Measurements from ENCODE around the gene LIG1.
A peak's percentile ranks its signal among the peaks of the same experiment; 100 is the strongest.

The LIG1 gene

GRCh38 chr19:48169939-48170803, at the start of gene LIG1, which contains the start of gene ZSWIM9:
TSS of gene LIG1 (minus strand) at chr19:48170344. CDS start at chr19:48165566, 4,778 bp downstream.
TSS of gene ZSWIM9 (plus strand) at chr19:48170680. CDS start at chr19:48171803, 1,123 bp downstream.
- DNase-seq, result peak; percentile 90 to 91

DNA sequence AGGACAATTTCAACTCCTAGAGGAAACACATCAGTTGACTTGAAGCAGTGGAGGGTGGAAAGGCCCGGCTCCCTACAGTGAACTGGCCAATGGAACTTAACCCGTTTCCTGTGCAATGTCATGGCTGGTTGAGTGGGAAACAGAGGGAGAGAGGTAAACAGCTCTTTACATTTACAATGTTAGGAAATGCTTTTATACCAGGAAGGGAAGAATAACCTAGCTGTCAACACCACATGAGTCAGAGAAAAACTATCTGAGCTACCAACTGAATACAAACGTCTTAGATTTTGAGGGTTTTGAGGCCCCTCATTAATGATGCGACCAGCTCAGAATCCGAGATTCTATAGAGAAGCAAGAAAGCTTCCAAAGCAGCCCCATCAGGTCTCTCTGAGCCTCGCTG, 48.9 kb upstream of the LIG1 start:
- DNase-seq, result no peak

- DNase-seq, result no peak
Measured at GRCh38 chr19:48216933-48217332, 46.8 kb upstream of the LIG1 start.

- no peak for DNase-seq
Measured at GRCh38 chr19:48213959-48214358, 43.8 kb upstream of the LIG1 start.

DNA sequence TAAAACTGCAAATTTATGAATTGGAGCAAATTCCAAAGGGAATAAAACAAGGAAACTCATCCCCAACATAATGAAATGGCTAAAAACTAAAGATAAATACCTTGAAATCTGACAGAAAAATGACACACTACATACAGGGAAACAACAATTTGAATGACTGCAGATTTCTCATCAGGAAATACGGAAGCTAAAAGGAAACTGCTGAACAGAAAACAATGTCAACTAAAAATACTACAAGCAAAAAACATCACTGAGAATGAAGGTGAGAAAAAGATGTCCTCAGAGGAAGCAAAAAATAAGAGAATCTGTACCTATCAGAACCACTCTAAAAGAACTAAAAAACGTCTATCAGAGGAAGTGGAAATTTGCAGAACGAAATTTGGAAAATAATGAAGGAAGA, 39.9 kb upstream of the LIG1 start:
- DNase-seq, result no peak

DNA sequence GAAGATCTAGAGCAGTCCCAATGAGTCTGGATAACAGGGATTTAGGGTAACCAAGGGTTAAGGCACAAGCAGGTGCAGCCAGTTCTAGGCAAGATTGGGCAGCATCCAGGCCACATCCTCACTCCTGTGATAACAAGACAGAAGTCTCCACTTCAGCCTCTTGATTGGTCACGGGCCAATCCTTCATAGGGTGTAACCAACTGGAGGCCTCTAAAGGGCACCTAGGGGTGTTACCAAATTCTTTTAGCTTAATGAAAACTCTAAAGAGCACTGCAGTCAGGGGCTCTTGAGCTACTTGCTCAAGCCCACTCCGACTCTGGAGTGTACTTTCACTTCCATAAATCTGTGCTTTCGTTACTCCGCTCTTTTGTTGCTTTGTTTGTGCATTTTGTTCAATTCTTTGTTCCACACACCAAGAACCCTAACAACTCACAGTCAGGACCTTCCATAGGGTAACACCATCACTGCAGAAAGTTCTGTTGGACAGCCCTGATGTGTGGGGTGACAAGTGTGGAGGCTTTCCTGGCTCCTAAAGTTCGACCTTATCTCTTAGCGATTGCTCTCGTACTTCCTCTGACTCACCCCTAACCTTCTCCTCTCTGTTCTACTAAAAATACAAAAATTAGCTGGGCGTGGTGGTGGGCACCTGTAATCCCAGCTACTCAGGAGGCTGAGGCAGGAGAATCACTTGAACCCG, 36.4 kb upstream of the LIG1 start:
- DNase-seq, result no peak

DNA sequence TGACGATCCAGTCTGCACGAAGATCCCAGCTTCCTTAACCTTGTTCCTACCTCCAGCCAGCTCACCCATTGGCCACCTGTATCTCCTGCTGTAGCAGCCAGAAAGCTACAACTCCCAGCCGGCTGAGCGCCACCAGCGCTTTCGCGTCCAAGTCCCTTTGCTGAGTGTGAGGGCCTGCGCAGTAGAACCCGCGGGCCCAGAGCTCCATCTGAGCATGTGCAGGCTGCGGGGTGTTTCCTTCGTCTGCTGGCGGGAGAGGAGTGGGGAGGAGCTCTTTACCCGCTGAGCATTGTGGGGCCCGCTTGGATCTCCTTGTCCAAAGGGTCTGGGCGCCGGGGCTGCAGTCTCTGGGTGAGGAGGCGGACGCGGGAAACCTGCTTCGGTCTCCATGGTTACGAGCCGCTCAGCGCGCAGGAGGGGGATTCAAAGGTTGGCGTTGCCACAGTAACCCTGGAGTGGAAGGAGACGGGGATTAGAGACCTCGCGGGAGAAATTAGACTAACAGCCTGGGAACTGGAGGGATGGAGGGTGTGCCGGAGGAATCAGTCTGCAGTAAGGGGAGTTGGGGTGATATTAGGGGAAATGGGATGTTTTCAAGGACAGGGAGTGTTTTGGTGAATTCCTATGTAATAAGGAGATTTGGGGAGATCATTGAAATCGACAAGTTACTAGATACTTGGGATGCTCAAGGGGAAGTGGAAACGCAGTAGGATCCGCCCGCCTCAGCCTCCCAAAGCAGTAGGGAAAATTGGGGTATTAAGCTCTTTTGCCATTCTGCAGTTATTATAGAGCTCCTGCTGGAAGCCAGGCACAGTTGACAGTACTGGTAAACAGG, 33.9 kb upstream of the LIG1 start:
- DNase-seq, result peak; percentile 91 to 92

DNA sequence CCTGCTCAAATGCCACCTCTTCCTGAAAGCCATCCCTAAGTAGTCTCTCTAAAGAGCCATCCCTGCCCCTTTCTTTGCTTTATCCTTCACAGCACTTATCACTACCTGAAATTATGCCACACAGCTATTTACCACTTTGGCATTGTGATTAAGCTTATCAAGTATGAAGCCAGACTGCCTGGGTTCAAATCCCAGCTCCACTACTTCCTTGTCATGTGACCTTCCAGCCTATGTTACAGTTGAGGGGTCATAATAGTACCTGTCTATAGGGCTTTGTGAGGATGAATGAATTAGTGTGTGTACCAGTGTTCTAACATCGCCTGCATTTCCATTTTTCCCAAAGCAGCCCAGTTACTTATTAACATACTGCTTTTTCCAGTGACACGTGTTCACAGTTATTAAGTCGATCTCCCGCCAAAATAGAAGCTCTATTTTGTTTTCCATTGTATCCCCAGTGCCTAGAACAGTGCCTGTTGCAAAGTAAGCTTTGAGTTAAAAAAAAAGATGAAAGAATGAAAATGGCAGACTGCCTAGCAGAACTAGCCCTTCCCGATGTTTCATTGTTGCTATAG, 33.2 kb upstream of the LIG1 start:
- DNase-seq, result peak in 1 of 2 donors; percentile 2

- DNase-seq, result no peak
Measured at GRCh38 chr19:48196933-48197665, 27.0 kb upstream of the LIG1 start.

- no peak for DNase-seq
Measured at GRCh38 chr19:48196321-48196763, 26.2 kb upstream of the LIG1 start.

DNA sequence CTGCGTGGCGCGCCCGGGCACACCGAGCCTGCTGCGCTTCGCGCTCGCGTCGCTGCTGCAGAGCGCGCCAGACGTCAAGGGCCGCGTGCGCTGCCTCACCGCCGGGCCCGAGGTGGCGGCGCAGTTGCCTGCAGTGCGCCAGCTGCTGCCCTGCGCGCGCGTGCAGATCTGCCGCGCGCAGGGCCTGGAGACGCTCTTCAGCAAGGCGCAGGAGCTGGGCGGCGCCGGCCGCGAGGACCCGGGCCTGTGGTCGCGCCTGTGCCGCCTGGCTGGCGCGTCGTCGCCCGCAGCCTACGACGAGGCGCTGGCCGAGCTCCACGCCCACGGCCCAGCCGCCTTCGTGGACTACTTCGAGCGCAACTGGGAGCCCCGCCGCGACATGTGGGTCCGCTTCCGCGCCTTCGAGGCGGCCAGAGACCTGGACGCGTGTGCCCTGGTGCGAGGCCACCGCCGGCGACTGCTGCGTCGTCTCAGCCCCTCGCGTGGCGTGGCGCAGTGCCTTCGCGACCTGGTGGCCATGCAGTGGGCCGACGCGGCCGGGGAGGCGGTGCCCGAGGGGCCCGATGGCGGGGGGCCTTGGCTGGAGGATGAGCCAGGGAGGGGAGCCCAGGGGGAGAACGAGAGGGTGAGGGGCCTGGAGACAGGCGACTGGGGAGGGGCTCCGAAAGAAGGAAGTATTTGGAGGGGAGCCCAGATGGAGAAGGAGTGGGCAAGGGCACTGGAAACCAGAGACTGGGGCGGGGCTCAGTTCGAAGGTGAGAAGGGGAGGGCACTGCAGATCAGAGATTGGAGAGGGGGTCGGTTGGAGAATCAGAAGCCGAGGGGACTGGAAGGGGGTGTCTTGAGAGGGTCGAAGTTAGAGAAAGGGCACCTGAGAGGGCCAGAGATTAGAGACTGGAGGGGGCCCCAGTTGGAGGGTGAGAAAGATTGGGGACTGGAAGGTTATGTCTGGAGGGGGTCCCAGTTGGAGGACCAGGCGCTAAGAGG, 25.0 kb upstream of the LIG1 start:
- no peak for DNase-seq

DNA sequence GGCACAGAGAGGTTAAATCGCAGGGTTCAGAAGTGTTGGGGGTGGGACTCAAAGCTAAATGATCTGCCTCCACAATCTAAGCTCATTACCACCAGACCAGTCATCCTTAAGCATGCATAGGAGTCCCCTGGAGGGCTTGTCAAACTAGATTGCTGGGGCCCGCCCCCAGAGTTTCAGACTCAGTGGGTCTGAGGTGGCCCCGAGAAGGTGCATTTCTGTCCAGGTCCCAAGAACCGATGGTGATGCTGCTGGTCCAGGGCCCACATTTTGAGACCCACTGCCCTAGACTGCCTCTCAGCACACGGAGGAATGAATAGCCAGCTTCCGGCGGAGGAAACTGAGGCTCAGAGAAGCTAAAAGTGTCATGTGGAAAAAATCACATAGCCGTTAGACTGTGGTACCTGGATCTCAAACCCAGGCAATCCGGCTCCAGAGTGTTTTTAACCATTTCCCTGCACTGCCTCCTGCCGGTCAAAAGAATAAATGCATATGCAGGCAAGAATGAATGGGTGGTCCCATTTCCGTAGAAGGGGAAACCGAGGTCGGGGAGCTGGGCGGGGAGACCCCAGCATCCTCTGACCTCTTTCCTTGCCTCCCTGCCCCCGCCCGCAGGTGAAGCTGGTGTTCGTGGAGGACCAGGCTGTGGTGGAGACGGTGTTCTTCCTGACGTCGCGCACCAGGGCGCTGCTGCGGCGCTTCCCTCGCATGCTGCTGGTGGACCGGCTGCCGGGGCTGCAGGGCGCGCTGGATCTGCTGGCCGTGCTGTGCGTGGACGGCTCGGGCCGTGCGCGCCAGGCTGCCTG, 24.1 kb upstream of the LIG1 start:
- DNase-seq, result peak; percentile 5 to 30

DNA sequence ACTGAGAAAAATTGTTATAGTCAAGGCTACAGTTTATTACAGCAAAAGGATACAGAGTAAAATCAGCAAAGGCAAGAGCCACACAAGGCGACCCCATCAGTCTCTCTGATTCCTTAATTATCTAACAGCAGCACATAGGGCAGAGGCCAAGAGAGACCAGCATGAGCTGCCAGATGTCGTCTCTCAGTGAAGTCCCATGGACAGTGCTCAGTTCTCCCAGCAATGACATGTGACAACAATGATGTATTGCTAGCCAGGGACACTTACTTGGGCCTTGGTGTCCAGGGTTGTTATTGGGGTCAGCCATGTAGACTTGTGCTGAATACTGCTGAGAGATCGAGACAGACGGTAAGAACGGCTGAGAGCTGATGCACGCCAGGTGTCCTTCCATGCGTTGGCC, 22.6 kb upstream of the LIG1 start:
- DNase-seq, result no peak

- no peak for DNase-seq
Measured at GRCh38 chr19:48190885-48191284, 20.7 kb upstream of the LIG1 start.

- DNase-seq, result peak; percentile 19 to 80
Measured at GRCh38 chr19:48190288-48190884, 20.2 kb upstream of the LIG1 start.

DNA sequence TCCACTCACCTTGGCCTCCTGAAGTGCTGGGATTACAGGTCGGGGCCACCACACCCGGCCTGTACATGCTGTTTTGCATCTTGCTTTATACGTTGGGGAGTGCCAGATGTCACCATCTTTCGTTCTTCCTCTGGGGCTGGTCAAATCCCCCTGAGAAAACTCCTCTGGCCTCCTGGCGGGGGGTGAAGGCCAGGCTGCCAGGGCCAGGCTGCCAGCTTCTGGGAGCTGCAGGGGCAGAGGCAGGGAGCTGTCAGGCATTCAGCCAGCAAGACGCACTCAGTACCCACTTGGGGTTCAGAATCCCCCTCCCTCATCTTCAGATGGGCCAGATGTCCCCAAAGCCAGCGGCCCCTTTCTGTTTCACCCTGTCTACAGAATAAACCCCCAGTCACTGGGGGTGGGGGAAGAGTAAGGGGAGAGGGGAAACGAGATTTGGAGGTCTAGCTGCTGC, 16.4 kb upstream of the LIG1 start:
- peak in 1 of 2 donors; percentile 19 for DNase-seq

- DNase-seq, result no peak
Measured at GRCh38 chr19:48186015-48186414, 15.9 kb upstream of the LIG1 start.

DNA sequence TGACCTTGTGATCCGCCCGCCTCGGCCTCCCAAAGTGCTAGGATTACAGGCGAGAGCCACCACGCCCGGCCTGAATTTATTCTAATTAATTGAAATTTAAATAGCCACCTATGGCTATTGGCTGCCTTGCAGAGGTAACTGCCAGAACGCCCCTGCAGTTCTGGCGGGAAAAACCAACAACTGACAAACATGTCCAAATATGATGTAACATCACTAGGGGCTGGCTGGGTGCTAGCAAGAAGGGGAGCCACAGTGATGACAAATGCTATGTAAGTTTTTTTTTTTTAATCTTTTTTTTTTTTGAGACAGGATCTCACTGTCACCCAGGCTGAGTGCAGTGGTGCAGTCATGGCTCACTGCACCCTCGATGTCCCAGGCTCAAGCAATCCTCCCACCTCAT, 13.2 kb upstream of the LIG1 start:
- no peak for DNase-seq

DNA sequence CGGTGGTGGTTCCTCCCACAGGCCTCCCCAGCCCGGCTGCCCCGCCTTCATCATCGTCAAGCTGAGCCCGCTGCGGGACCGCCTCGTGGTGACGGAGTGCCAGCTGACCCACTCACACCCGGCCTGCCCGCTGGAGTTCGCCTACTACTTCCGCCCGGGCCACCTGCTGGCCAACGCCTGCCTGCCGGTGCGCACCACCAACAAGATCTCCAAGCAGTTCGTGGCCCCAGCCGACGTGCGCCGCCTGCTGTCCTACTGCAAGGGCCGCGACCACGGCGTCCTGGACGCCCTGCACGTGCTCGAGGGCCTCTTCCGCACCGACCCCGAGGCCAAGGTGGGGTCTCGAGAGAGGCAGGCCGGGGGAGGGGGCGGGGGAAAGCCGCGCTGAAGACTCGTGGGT, 12.3 kb upstream of the LIG1 start:
- no peak for DNase-seq

Data from CD4-positive, alpha-beta T cell treated with Interleukin-1 beta for 1 hour (primary cell).